Activated naive CD8-positive, alpha-beta T cell (primary cell): ENCODE data around the gene SPAG17.
"Not testable (repeated sequence)": the region's sequence is repeated elsewhere in the genome, so short reads cannot be mapped to it uniquely, and the experiment has no call there.

Experiments
- H3K27ac Mint-ChIP-seq: one replicate; pipeline ENCODE4 v1.8.0; 2021; ENCODE audit warnings: mixed read lengths
- H3K27me3 Mint-ChIP-seq: one replicate; pipeline ENCODE4 v1.8.0; 2021; ENCODE audit warnings: mixed read lengths
- H3K36me3 Mint-ChIP-seq: one replicate; pipeline ENCODE4 v1.8.0; 2021; ENCODE audit warnings: mixed read lengths
- H3K4me1 Mint-ChIP-seq: one replicate; pipeline ENCODE4 v1.8.0; 2021; ENCODE audit warnings: low read depth, mixed read lengths
- H3K4me3 Mint-ChIP-seq: one replicate; pipeline ENCODE4 v1.8.0; 2021; ENCODE audit warnings: mild to moderate bottlenecking, mixed read lengths
- H3K9me3 Mint-ChIP-seq: one replicate; pipeline ENCODE4 v1.8.0; 2021; ENCODE audit warnings: low read depth, mixed read lengths

Gene SPAG17

GRCh38 chr1:117967881-117968280 lies 217.1 kb downstream of the SPAG17 start:
- Mint-ChIP-seq H3K4me3 (no peak overlapping the region), H3K36me3 (peaks cover 7% of the 10 kb centered on the region), H3K4me1 (peaks cover 14% of the 10 kb centered on the region), H3K27ac (no peak overlapping the region), H3K27me3 (peaks cover under 1% of the 10 kb centered on the region), H3K9me3 (no peaks in the 10 kb centered on the region)

- H3K27ac Mint-ChIP-seq, result no peak overlapping the region
- H3K4me3 Mint-ChIP-seq, result no peak overlapping the region
- H3K36me3 Mint-ChIP-seq, result peaks cover 7% of the 10 kb centered on the region
- H3K4me1 Mint-ChIP-seq, result peaks cover 14% of the 10 kb centered on the region
- H3K9me3 Mint-ChIP-seq, result no peaks in the 10 kb centered on the region
- no peaks in the 10 kb centered on the region for H3K27me3 Mint-ChIP-seq
These were observed 217.6 kb downstream of the SPAG17 start for GRCh38 chr1:117967477-117967876.

GRCh38 chr1:117964290-117965038 lies 220.6 kb downstream of the SPAG17 start:
- Mint-ChIP-seq H3K36me3 (peaks cover 13% of the 10 kb centered on the region), H3K27ac (peak overlapping the region; percentile 73), H3K4me3 (peak overlapping the region; percentile 51), H3K27me3 (no peaks in the 10 kb centered on the region), H3K4me1 (peaks cover 14% of the 10 kb centered on the region), H3K9me3 (no peaks in the 10 kb centered on the region)

GRCh38 chr1:117959364-117959763 lies 225.7 kb downstream of the SPAG17 start:
- no peaks in the 10 kb centered on the region for H3K9me3 Mint-ChIP-seq
- no peak overlapping the region for H3K27ac Mint-ChIP-seq
- peaks cover 20% of the 10 kb centered on the region for H3K36me3 Mint-ChIP-seq
- H3K4me1 Mint-ChIP-seq, result peaks cover 6% of the 10 kb centered on the region
- H3K27me3 Mint-ChIP-seq, result no peaks in the 10 kb centered on the region
- no peak overlapping the region for H3K4me3 Mint-ChIP-seq

- H3K27me3 Mint-ChIP-seq, result no peaks in the 10 kb centered on the region
- H3K9me3 Mint-ChIP-seq, result no peaks in the 10 kb centered on the region
- H3K4me1 Mint-ChIP-seq, result no peaks in the 10 kb centered on the region
- no peak overlapping the region for H3K27ac Mint-ChIP-seq
- H3K36me3 Mint-ChIP-seq, result peaks cover 17% of the 10 kb centered on the region
- no peak overlapping the region for H3K4me3 Mint-ChIP-seq
These were observed 232.6 kb downstream of the SPAG17 start for GRCh38 chr1:117952386-117952785.

GRCh38 chr1:117942293-117942692 lies 242.7 kb downstream of the SPAG17 start:
- H3K4me3 Mint-ChIP-seq, result no peak overlapping the region
- H3K4me1 Mint-ChIP-seq, result peaks cover 2% of the 10 kb centered on the region
- H3K36me3 Mint-ChIP-seq, result peaks cover 31% of the 10 kb centered on the region
- no peak overlapping the region for H3K27ac Mint-ChIP-seq
- no peaks in the 10 kb centered on the region for H3K27me3 Mint-ChIP-seq
- no peaks in the 10 kb centered on the region for H3K9me3 Mint-ChIP-seq

GRCh38 chr1:117933769-117934168 lies 251.3 kb downstream of the SPAG17 start:
- H3K27me3 Mint-ChIP-seq, result no peaks in the 10 kb centered on the region
- peaks cover 43% of the 10 kb centered on the region for H3K4me1 Mint-ChIP-seq
- H3K9me3 Mint-ChIP-seq, result no peaks in the 10 kb centered on the region
- peaks cover 27% of the 10 kb centered on the region for H3K36me3 Mint-ChIP-seq
- H3K4me3 Mint-ChIP-seq, result no peak overlapping the region
- no peak overlapping the region for H3K27ac Mint-ChIP-seq

- Mint-ChIP-seq H3K4me1 (peaks cover 52% of the 10 kb centered on the region), H3K27me3 (no peaks in the 10 kb centered on the region), H3K36me3 (peaks cover 23% of the 10 kb centered on the region), H3K27ac (no peak overlapping the region), H3K9me3 (no peaks in the 10 kb centered on the region), H3K4me3 (peak overlapping the region; percentile 99)
These were observed 252.5 kb downstream of the SPAG17 start for GRCh38 chr1:117932576-117932975.

GRCh38 chr1:117930484-117930883 lies 254.5 kb downstream of the SPAG17 start:
- Mint-ChIP-seq H3K27me3 (no peaks in the 10 kb centered on the region), H3K4me3 (peak overlapping the region; percentile 99), H3K36me3 (peaks cover 23% of the 10 kb centered on the region), H3K9me3 (no peaks in the 10 kb centered on the region), H3K4me1 (peaks cover 68% of the 10 kb centered on the region), H3K27ac (peak overlapping the region; percentile 94)

GRCh38 chr1:117930173-117930447 lies 254.9 kb downstream of the SPAG17 start:
- peak overlapping the region; percentile 99 for H3K4me3 Mint-ChIP-seq
- peaks cover 23% of the 10 kb centered on the region for H3K36me3 Mint-ChIP-seq
- H3K27me3 Mint-ChIP-seq, result no peaks in the 10 kb centered on the region
- no peaks in the 10 kb centered on the region for H3K9me3 Mint-ChIP-seq
- H3K4me1 Mint-ChIP-seq, result peaks cover 68% of the 10 kb centered on the region
- peak overlapping the region; percentile 94 for H3K27ac Mint-ChIP-seq

GRCh38 chr1:117929343-117930172 lies 255.5 kb downstream of the SPAG17 start, which contains the start of the genes GDAP2 and WDR3:
TSS of gene GDAP2 (minus strand) at chr1:117929621. CDS start at chr1:117920357, 9,264 bp downstream.
TSS of gene WDR3 (plus strand) at chr1:117929739. CDS start at chr1:117933320, 3,581 bp downstream.
- H3K36me3 Mint-ChIP-seq, result peaks cover 21% of the 10 kb centered on the region
- H3K27me3 Mint-ChIP-seq, result no peaks in the 10 kb centered on the region
- peak within 1 kb of the TSS; percentile 99 for H3K4me3 Mint-ChIP-seq
- peaks cover 64% of the 10 kb centered on the region for H3K4me1 Mint-ChIP-seq
- peak within 1 kb of the TSS; percentile 94 for H3K27ac Mint-ChIP-seq
- no peaks in the 10 kb centered on the region for H3K9me3 Mint-ChIP-seq

GRCh38 chr1:117928881-117929342 lies 256.1 kb downstream of the SPAG17 start:
- peak overlapping the region; percentile 46 for H3K27ac Mint-ChIP-seq
- H3K27me3 Mint-ChIP-seq, result no peaks in the 10 kb centered on the region
- H3K36me3 Mint-ChIP-seq, result peaks cover 22% of the 10 kb centered on the region
- H3K4me1 Mint-ChIP-seq, result peaks cover 65% of the 10 kb centered on the region
- H3K4me3 Mint-ChIP-seq, result peak overlapping the region; percentile 99
- H3K9me3 Mint-ChIP-seq, result no peaks in the 10 kb centered on the region

- H3K36me3 Mint-ChIP-seq, result peaks cover 18% of the 10 kb centered on the region
- H3K9me3 Mint-ChIP-seq, result no peaks in the 10 kb centered on the region
- no peak overlapping the region for H3K4me3 Mint-ChIP-seq
- H3K27me3 Mint-ChIP-seq, result no peaks in the 10 kb centered on the region
- peaks cover 45% of the 10 kb centered on the region for H3K4me1 Mint-ChIP-seq
- no peak overlapping the region for H3K27ac Mint-ChIP-seq
These were observed 259.0 kb downstream of the SPAG17 start for GRCh38 chr1:117925981-117926380.

- Mint-ChIP-seq H3K4me1 (peaks cover 22% of the 10 kb centered on the region), H3K36me3 (peaks cover 14% of the 10 kb centered on the region)
- not testable (repeated sequence) for H3K9me3 Mint-ChIP-seq, H3K27ac Mint-ChIP-seq, H3K27me3 Mint-ChIP-seq, H3K4me3 Mint-ChIP-seq
These were observed 262.3 kb downstream of the SPAG17 start for GRCh38 chr1:117922717-117923116.

GRCh38 chr1:117921991-117922390 lies 263.0 kb downstream of the SPAG17 start:
- no peaks in the 10 kb centered on the region for H3K27me3 Mint-ChIP-seq
- no peaks in the 10 kb centered on the region for H3K9me3 Mint-ChIP-seq
- peaks cover 18% of the 10 kb centered on the region for H3K4me1 Mint-ChIP-seq
- H3K36me3 Mint-ChIP-seq, result peaks cover 14% of the 10 kb centered on the region
- H3K27ac Mint-ChIP-seq, result no peak overlapping the region
- H3K4me3 Mint-ChIP-seq, result no peak overlapping the region
